Measurements from ENCODE around the gene DTHD1. TPM values are rescaled to one million over a fixed set of nuclear protein-coding genes. Genes with fewer than 3 reads are reported as not detected.

DTHD1 gene
- polyA plus RNA-seq, 1 donor from 2014 or later, result not detected

GRCh38 chr4:36316607-36317006 lies 35.2 kb downstream of the DTHD1 start:
- peak overlapping the region in 1 of 3 donors; percentile 59 for H3K27ac Mint-ChIP-seq
- peaks cover 2% of the 10 kb centered on the region for H3K36me3 Mint-ChIP-seq
- peaks cover 43 to 56% (median 51%) of the 10 kb centered on the region in 3 donors for H3K4me1 Mint-ChIP-seq
- no peak overlapping the region for H3K4me3 Mint-ChIP-seq
- H3K27me3 Mint-ChIP-seq, result no peaks in the 10 kb centered on the region
- H3K9me3 Mint-ChIP-seq, result peaks cover 0 to 3% (median 3%) of the 10 kb centered on the region in 3 donors

GRCh38 chr4:36317721-36318120 lies 36.3 kb downstream of the DTHD1 start:
- no peak overlapping the region for H3K4me3 Mint-ChIP-seq
- no peaks in the 10 kb centered on the region for H3K27me3 Mint-ChIP-seq

GRCh38 chr4:36320117-36320896 lies 38.9 kb downstream of the DTHD1 start:
- Mint-ChIP-seq H3K4me1 (peaks cover 43 to 56% (median 52%) of the 10 kb centered on the region in 3 donors), H3K27me3 (no peaks in the 10 kb centered on the region)

More at GRCh38 chr4:36317721-36318120, 36.3 kb downstream of the DTHD1 start:
- Mint-ChIP-seq H3K27ac (peak overlapping the region in 1 of 3 donors; percentile 8), H3K36me3 (peaks cover 2% of the 10 kb centered on the region), H3K9me3 (peaks cover 0 to 3% (median 3%) of the 10 kb centered on the region in 3 donors), H3K4me1 (peaks cover 43 to 54% (median 51%) of the 10 kb centered on the region in 3 donors)

GRCh38 chr4:36321176-36321575 lies 39.8 kb downstream of the DTHD1 start:
- H3K9me3 Mint-ChIP-seq, result no peaks in the 10 kb centered on the region
- H3K27me3 Mint-ChIP-seq, result no peaks in the 10 kb centered on the region
- H3K4me3 Mint-ChIP-seq, result peak overlapping the region in 2 of 4 donors; percentile 3 to 10
- peaks cover 48 to 64% (median 57%) of the 10 kb centered on the region in 3 donors for H3K4me1 Mint-ChIP-seq
- H3K27ac Mint-ChIP-seq, result peak overlapping the region in 2 of 3 donors; percentile 11 to 27
- H3K36me3 Mint-ChIP-seq, result peaks cover 2% of the 10 kb centered on the region

More at GRCh38 chr4:36320117-36320896, 38.9 kb downstream of the DTHD1 start:
- H3K4me3 Mint-ChIP-seq, result peak overlapping the region; percentile 10 to 45 (median 26)
- H3K36me3 Mint-ChIP-seq, result peaks cover 2% of the 10 kb centered on the region
- H3K27ac Mint-ChIP-seq, result peak overlapping the region in 1 of 3 donors; percentile 27
- H3K9me3 Mint-ChIP-seq, result peaks cover 0 to 2% (median 2%) of the 10 kb centered on the region in 3 donors

- Mint-ChIP-seq H3K9me3 (no peaks in the 10 kb centered on the region), H3K4me3 (peak overlapping the region; percentile 6 to 69 (median 26)), H3K4me1 (peaks cover 52 to 65% (median 56%) of the 10 kb centered on the region in 3 donors), H3K36me3 (peaks cover 2% of the 10 kb centered on the region), H3K27ac (peak overlapping the region; percentile 8 to 60 (median 49)), H3K27me3 (no peaks in the 10 kb centered on the region)
Measured at GRCh38 chr4:36322921-36323354, 41.5 kb downstream of the DTHD1 start.

- peaks cover 1% of the 10 kb centered on the region for H3K36me3 Mint-ChIP-seq
- peak overlapping the region in 2 of 4 donors; percentile 44 to 76 for H3K4me3 Mint-ChIP-seq
- H3K27me3 Mint-ChIP-seq, result no peaks in the 10 kb centered on the region
- H3K9me3 Mint-ChIP-seq, result no peaks in the 10 kb centered on the region
- H3K4me1 Mint-ChIP-seq, result peaks cover 51 to 64% (median 54%) of the 10 kb centered on the region in 3 donors
- peak overlapping the region in 1 of 3 donors; percentile 69 for H3K27ac Mint-ChIP-seq
Measured at GRCh38 chr4:36323816-36324419, 42.5 kb downstream of the DTHD1 start.

GRCh38 chr4:36324808-36325207 lies 43.4 kb downstream of the DTHD1 start:
- Mint-ChIP-seq H3K27ac (peak overlapping the region in 2 of 3 donors; percentile 69 to 84), H3K27me3 (no peaks in the 10 kb centered on the region), H3K4me3 (peak overlapping the region in 2 of 4 donors; percentile 33 to 87), H3K36me3 (no peaks in the 10 kb centered on the region), H3K4me1 (peaks cover 42 to 61% (median 52%) of the 10 kb centered on the region in 3 donors), H3K9me3 (no peaks in the 10 kb centered on the region)

GRCh38 chr4:36325499-36325898 lies 44.1 kb downstream of the DTHD1 start:
- Mint-ChIP-seq H3K4me3 (peak overlapping the region; percentile 1 to 64 (median 50)), H3K36me3 (no peaks in the 10 kb centered on the region), H3K4me1 (peaks cover 36 to 54% (median 45%) of the 10 kb centered on the region in 3 donors), H3K27me3 (no peaks in the 10 kb centered on the region), H3K9me3 (no peaks in the 10 kb centered on the region), H3K27ac (peak overlapping the region; percentile 36 to 96 (median 69))

GRCh38 chr4:36325926-36326325 lies 44.5 kb downstream of the DTHD1 start:
- Mint-ChIP-seq H3K36me3 (no peaks in the 10 kb centered on the region), H3K4me3 (peak overlapping the region; percentile 1 to 64 (median 50)), H3K4me1 (peaks cover 31 to 50% (median 40%) of the 10 kb centered on the region in 3 donors), H3K9me3 (no peaks in the 10 kb centered on the region), H3K27me3 (no peaks in the 10 kb centered on the region), H3K27ac (peak overlapping the region; percentile 36 to 96 (median 69))

- Mint-ChIP-seq H3K27ac (no peak overlapping the region), H3K4me1 (peaks cover 28 to 46% (median 37%) of the 10 kb centered on the region in 3 donors), H3K27me3 (no peaks in the 10 kb centered on the region), H3K36me3 (no peaks in the 10 kb centered on the region), H3K9me3 (no peaks in the 10 kb centered on the region), H3K4me3 (no peak overlapping the region)
Measured at GRCh38 chr4:36326476-36327029, 45.1 kb downstream of the DTHD1 start.

GRCh38 chr4:36327400-36327799 lies 46.0 kb downstream of the DTHD1 start:
- Mint-ChIP-seq H3K9me3 (no peaks in the 10 kb centered on the region), H3K27ac (no peak overlapping the region), H3K27me3 (no peaks in the 10 kb centered on the region), H3K4me3 (no peak overlapping the region), H3K36me3 (no peaks in the 10 kb centered on the region), H3K4me1 (peaks cover 25 to 40% (median 37%) of the 10 kb centered on the region in 3 donors)

- no peak overlapping the region for H3K4me3 Mint-ChIP-seq
- no peaks in the 10 kb centered on the region for H3K27me3 Mint-ChIP-seq
- no peaks in the 10 kb centered on the region for H3K9me3 Mint-ChIP-seq
- H3K36me3 Mint-ChIP-seq, result no peaks in the 10 kb centered on the region
- H3K27ac Mint-ChIP-seq, result no peak overlapping the region
- H3K4me1 Mint-ChIP-seq, result peaks cover 27 to 38% (median 36%) of the 10 kb centered on the region in 3 donors
Measured at GRCh38 chr4:36328130-36328529, 46.7 kb downstream of the DTHD1 start.

- no peaks in the 10 kb centered on the region for H3K27me3 Mint-ChIP-seq
- H3K4me3 Mint-ChIP-seq, result no peak overlapping the region
- peaks cover 2% of the 10 kb centered on the region for H3K36me3 Mint-ChIP-seq
- peaks cover 30 to 34% (median 33%) of the 10 kb centered on the region in 3 donors for H3K4me1 Mint-ChIP-seq
- H3K27ac Mint-ChIP-seq, result no peak overlapping the region
- H3K9me3 Mint-ChIP-seq, result no peaks in the 10 kb centered on the region
Measured at GRCh38 chr4:36329228-36329627, 47.8 kb downstream of the DTHD1 start.

GRCh38 chr4:36330796-36331195 lies 49.4 kb downstream of the DTHD1 start:
- no peaks in the 10 kb centered on the region for H3K9me3 Mint-ChIP-seq
- no peaks in the 10 kb centered on the region for H3K27me3 Mint-ChIP-seq
- H3K4me1 Mint-ChIP-seq, result peaks cover 22 to 26% (median 23%) of the 10 kb centered on the region in 3 donors
- peaks cover 2% of the 10 kb centered on the region for H3K36me3 Mint-ChIP-seq
- H3K27ac Mint-ChIP-seq, result no peak overlapping the region
- no peak overlapping the region for H3K4me3 Mint-ChIP-seq

Data from IgD-negative memory B cell (primary cell).